HepG2 (cell line): ENCODE measurements around the gene PTTG1. TPM values are rescaled to one million over a fixed set of nuclear protein-coding genes. Genes with fewer than 3 reads are reported as not detected.

Source experiments
- DR1 ChIP-seq: sonication (generic); formaldehyde crosslinking; IDR thresholded peaks from 2 replicates; pipeline ENCODE4 v1.8.0; 2021; ENCODE audit warnings: mild to moderate bottlenecking, missing genetic modification reagents, inconsistent platforms
- EZH2 ChIP-seq: conservative IDR thresholded peaks from 2 replicates; pipeline ENCODE4 v1.6.1; 2012; ENCODE audit warnings: mild to moderate bottlenecking, low read depth, low read length, moderate library complexity
- GABPA ChIP-seq, 2 experiments: IDR thresholded peaks; 2 replicates each; pipeline ENCODE4 v1.6.1; 2011 to 2016; ENCODE audit warnings: low read depth in 2 of 2, low read length in 1 of 2, missing biosample characterization in 1 of 2, missing genetic modification characterization in 1 of 2
- HNF4G ChIP-seq, 2 experiments: sonication (generic) in 1 of 2; formaldehyde crosslinking in 1 of 2; IDR thresholded peaks; 2 replicates each; pipeline versions ENCODE4 v1.4.0 to v1.6.1; 2011 to 2020; ENCODE audit warnings: borderline replicate concordance in 2 of 2, low read depth in 2 of 2, mild to moderate bottlenecking in 2 of 2, low read length in 1 of 2, missing genetic modification reagents in 1 of 2, moderate library complexity in 1 of 2
- NFKB2 ChIP-seq: sonication (generic); formaldehyde crosslinking; IDR thresholded peaks from 2 replicates; pipeline ENCODE4 v1.4.0; 2020; ENCODE audit warnings: missing genetic modification reagents, borderline replicate concordance
- POLR2AphosphoS2 ChIP-seq: IDR thresholded peaks from 2 replicates; pipeline ENCODE4 v1.6.1; 2011; ENCODE audit warnings: low read depth, low read length, improper control_type of control experiment
- RFXAP ChIP-seq: sonication (generic); formaldehyde crosslinking; IDR thresholded peaks from 2 replicates; pipeline ENCODE4 v1.4.0; 2020; ENCODE audit warnings: missing genetic modification reagents, borderline replicate concordance
- SNAPC2 ChIP-seq: sonication (generic); formaldehyde crosslinking; IDR thresholded peaks from 2 replicates; pipeline ENCODE4 v1.8.1; 2022; ENCODE audit warnings: mild to moderate bottlenecking, missing genetic modification reagents
- TEF ChIP-seq: sonication (generic); formaldehyde crosslinking; IDR thresholded peaks from 2 replicates; pipeline ENCODE4 v1.5.0; 2020; ENCODE audit warnings: missing genetic modification reagents
- TRIM22 ChIP-seq: fragments of 450-650 bp; IDR thresholded peaks from 2 replicates; pipeline ENCODE4 v1.6.1; 2017
- ZBTB2 ChIP-seq: sonication (generic); formaldehyde crosslinking; IDR thresholded peaks from 2 replicates; pipeline ENCODE4 v1.8.0; 2022; ENCODE audit warnings: low read depth, missing genetic modification reagents
- ZBTB39 ChIP-seq: sonication (generic); formaldehyde crosslinking; IDR thresholded peaks from 2 replicates; pipeline ENCODE4 v1.5.0; 2020; ENCODE audit warnings: missing genetic modification reagents
- ZBTB49 ChIP-seq: sonication (generic); formaldehyde crosslinking; IDR thresholded peaks from 2 replicates; pipeline ENCODE4 v1.4.0; 2020; ENCODE audit warnings: missing genetic modification reagents, borderline replicate concordance
- ZNF570 ChIP-seq: sonication (generic); formaldehyde crosslinking; IDR thresholded peaks from 2 replicates; pipeline ENCODE4 v1.4.0; 2020; ENCODE audit warnings: mild to moderate bottlenecking, missing genetic modification reagents, borderline replicate concordance
- ZNF678 ChIP-seq: sonication (generic); formaldehyde crosslinking; IDR thresholded peaks from 2 replicates; pipeline ENCODE4 v1.4.0; 2020; ENCODE audit warnings: mild to moderate bottlenecking, missing genetic modification reagents
- ZNF768 ChIP-seq: sonication (generic); formaldehyde crosslinking; IDR thresholded peaks from 2 replicates; pipeline ENCODE4 v1.4.0; 2020; ENCODE audit warnings: missing genetic modification reagents
- ZXDC ChIP-seq: sonication (generic); formaldehyde crosslinking; IDR thresholded peaks from 2 replicates; pipeline ENCODE4 v1.5.0; 2020; ENCODE audit warnings: mild to moderate bottlenecking, missing genetic modification reagents
- polyA plus RNA-seq, 8 experiments: library from polyadenylated mRNA; depleted of rRNA in 3 of 8; stranded (reverse) in 7 of 8; unstranded in 1 of 8; fragments of >200 nt; fragmentation: Illumina TruSeq in 4 of 8; extraction: Trizol in 4 of 8; gene quantifications; 2 replicates each; pipeline versions ENCODE4 v1.2.1 to v1.2.3, GENCODE V29; 2011 to 2016; ENCODE audit warnings: low read depth in 4 of 8, missing spikeins in 1 of 8, mixed read lengths in 1 of 8; ENCODE audit not compliant: insufficient read depth in 1 of 8
- total RNA-seq, 5 experiments: library from RNA; depleted of rRNA; stranded (reverse); fragments of >200 nt; fragmentation: Illumina TruSeq; extraction: Trizol; gene quantifications; 2 replicates each; pipeline ENCODE4 v1.2.3, GENCODE V29; 2016; ENCODE audit warnings: low read depth in 1 of 5

The PTTG1 gene
- total and polyA plus RNA-seq, 2 of the 13 experiments (the other 11 are each of a cell fraction or from before 2014, with no cell fraction given) = 102 to 161 TPM

- TF ChIP-seq ZNF570 (CRISPR knock-in tag) (no peak), TEF (CRISPR knock-in tag) (no peak), NFKB2 (CRISPR knock-in tag) (no peak), HNF4G (IDR thresholded peaks at IDR 0.05; ENCODE audit: borderline replicate concordance, low read depth, low read length) (peak; percentile 89), HNF4G (CRISPR knock-in tag; IDR thresholded peaks at IDR 0.05; ENCODE audit: borderline replicate concordance, low read depth) (peak; percentile 70; the same call in 1 of the 2 replicates), EZH2 (no peak), SNAPC2 (no peak), POLR2AphosphoS2 (no peak), ZBTB2 (CRISPR knock-in tag) (no peak), RFXAP (CRISPR knock-in tag) (no peak), TRIM22 (no peak), ZXDC (no peak), ZBTB49 (CRISPR knock-in tag) (no peak), ZNF768 (no peak), GABPA (IDR thresholded peaks at IDR 0.05; ENCODE audit: low read depth, low read length) (no peak), GABPA (CRISPR knock-in tag; IDR thresholded peaks at IDR 0.05; ENCODE audit: low read depth) (peak; percentile 48; the same call in 1 of the 2 replicates), DR1 (no peak), ZNF678 (no peak), ZBTB39 (no peak)
Observed at GRCh38 chr5:160477266-160477970, 55.8 kb downstream of the PTTG1 start (continued).
